Measurements from ENCODE around the gene DENND2D.

The DENND2D gene

DNA sequence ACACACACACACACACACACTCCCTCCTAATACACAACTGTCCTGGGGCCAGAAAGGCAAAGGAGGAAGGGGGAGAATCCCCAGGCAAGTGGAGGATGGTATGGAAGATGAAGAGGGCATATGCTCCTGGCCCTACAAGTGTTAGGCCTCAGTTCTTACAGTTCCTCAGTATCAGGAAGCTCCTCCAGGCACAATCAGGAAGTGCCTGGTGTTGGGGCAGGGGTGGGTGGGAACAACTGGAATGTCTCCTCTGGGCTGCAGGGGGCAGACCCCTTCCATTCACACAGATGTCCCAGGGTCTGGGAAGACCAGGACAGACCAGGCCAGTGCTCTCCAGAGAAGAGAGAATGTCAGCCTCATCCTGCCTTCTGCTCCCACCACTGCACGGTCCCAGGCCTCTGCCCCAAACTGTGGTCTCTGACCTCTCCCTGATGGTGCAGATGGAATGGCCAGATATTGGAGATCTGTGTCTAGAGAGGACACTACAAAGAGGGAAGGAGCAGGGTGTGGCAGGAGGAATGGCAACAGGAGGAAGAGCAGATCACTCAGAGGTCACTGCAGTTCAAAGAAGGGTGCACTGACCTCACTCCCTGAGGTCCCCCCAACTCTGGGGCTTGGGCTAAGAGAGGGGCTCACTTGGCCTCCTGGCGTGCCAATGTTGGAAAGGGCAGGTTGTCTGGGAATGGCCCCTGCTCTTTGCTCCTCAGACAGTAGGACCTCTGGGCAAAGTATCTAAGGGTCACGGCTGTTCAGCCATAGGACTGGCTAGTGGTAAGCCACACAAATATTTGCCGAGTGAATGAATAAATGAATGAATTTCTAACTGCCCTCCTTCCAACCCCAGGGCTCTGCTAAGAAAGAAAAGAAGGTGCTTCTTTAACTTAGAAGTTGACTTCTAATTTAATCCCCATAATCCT is 2.5 kb upstream of the DENND2D start:
- no peak for DNase-seq (ENCODE audit: low spot score)

DNA sequence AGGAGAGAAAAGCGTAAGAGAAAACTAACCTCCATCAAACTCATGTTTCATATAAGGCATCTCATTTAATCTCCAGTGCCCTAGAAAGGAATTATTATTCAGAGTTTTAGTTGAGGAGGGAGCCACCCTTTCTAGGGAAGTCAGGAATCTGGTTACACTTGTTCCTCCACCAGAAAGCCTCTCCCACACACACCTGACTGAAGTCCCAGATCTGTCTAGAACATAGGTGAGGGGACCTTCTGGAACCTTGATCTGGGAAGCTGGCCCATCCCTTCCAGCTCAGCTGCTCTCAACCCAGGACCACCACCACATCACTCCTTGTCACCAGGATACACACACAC is 1.9 kb upstream of the DENND2D start:
- no peak for DNase-seq (ENCODE audit: low spot score)

DNA sequence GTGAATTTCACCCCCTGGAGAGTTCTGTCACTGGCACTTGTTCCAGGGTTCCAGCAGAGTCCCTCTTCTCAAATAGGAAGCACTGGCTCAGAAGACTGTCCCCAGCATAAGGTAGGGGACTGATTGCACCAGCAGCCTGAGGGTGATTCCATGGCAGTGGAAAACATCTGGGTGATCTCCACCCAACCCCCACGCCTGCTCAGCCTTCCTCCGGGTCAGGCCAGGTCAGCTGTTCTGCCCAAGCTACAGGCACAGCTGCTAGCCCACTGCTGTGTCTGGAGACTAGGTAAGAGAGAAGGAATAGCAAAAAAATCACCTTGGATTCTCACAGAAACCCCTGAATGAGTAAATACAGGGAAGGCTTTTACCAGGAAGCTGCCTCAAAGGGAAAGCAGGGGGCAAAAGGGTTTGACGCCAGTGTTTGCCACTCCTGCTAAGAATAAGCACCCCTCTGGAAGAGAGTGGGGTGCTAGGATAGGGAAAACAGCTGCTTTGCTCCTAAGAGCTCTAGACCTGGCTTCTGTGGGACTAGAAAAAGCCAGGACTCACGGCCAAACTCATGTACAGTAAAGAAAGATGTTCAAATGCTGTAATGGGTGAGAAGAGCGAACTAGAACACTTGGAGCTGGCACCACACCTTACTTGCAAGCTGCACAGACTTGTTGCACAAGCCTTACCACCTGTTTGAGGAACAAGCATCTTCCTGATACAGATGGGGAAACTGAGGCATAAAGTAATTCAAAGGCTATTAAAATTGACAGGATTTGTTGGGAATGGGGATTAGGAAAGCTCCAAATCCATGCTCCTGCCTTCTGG is 1.0 kb upstream of the DENND2D start:
- DNase-seq (ENCODE audit: low spot score): no peak

DNA sequence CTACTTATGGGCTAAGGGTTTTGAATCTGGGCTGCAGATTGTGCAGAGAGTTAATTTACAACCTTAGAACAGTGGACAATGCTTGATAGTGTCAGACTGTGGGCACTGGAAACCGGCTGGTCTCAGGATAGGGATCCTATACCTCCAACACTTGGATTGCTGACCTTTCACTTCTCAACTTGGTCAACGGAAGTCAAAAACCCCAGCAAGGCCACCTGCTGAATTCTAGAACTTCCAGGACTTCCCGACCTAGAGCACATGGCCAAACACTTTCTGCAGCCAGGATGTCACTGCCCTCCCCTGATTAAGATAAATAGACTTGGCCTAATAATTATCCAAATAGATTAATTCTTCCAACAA is 336 bp upstream of the DENND2D start:
- no peak for DNase-seq (ENCODE audit: low spot score)

DNA sequence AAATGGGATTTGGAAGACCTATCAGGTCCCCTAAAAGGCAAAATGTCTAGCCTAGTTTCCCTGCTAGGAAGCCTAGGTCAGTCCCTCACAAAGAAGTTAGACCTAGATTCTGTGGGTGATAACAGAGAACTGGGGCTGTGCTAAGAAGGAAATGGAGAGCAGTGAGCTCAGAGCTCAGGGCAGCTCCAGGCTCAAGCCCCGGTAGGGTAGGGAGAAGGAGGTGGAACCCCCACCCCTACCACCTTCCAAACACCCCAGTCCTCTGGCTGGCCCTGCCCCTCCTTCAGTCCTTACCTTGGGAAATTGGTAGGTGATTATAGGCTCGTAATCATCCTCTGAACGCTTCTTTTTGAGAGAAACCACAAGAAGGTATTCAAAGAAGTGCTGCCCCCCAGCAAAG is 1.1 kb downstream of the DENND2D start:
- no peak for DNase-seq (ENCODE audit: low spot score)

DNA sequence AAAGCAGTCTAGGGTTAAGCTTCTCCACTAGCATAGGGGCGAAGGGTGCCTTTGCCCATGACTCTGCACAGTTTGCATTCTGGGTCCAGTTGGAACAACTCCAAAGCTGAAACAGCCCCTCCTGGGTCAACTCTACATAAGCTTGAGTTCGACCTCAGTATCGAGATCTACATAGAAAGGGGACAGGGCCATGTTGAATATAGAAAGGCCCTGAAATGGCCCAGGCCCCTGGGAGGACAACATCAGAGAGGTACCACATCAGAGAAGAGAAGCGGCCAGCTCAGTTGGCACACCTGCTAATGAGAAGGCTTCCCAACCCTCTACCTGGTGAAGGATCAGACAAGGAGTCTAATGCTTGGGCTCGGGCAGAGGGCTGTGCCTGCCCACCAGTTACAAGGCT is 1.6 kb downstream of the DENND2D start:
- no peak for DNase-seq (ENCODE audit: low spot score)

DNA sequence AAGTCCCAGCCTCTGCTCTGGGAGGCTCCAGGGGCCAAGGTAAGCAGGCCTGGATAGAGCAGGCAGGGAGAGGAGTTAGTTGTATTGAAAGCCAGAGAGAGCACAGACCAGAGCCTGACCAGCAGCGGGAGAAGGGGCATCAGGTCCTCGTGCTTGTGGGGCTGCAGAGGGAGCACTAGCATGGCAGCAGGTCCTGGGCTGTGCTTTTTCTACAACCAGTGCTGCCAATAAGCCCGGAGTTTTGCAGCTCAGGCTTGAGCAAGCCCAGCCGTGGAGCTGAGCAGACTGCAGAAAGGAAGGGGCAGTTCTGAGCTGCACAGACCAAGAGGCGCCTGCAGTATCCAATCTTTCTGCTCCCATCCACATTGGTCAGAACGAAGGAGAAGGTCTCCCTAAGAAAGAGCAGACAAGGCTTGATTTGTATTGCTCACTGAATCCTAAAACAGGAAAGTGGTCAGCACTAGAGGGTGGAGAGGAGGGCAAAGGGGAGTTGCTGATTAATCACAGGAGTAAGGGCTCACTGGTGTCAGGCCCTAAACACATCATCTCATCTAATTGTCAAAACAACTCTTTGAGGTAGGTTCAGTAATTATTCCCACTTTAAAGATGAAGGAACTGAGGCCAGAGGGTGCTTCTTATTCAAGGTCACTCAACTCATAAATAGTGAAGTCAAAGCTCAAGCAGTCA is 2.7 kb downstream of the DENND2D start:
- no peak for DNase-seq (ENCODE audit: low spot score)

DNA sequence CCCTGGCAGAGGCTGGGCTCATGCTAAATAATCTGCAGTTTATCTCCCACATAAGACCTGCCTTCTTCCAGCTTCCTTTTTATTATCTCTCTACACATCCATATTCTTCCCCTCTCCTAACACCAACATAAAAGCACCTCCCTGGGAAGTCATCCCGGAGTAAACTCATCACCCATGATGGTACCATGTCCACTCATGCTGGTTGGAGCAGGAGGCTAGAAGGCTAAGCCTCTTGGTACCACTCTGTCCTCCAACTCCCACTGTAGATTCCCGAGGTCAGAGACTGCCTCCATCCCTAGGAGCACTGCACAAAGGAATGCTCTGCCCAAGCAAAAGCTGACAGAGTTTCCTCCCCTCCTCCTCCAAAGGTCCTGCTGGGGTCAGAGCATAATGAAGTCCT is 4.2 kb downstream of the DENND2D start:
- DNase-seq (ENCODE audit: low spot score): no peak

DNA sequence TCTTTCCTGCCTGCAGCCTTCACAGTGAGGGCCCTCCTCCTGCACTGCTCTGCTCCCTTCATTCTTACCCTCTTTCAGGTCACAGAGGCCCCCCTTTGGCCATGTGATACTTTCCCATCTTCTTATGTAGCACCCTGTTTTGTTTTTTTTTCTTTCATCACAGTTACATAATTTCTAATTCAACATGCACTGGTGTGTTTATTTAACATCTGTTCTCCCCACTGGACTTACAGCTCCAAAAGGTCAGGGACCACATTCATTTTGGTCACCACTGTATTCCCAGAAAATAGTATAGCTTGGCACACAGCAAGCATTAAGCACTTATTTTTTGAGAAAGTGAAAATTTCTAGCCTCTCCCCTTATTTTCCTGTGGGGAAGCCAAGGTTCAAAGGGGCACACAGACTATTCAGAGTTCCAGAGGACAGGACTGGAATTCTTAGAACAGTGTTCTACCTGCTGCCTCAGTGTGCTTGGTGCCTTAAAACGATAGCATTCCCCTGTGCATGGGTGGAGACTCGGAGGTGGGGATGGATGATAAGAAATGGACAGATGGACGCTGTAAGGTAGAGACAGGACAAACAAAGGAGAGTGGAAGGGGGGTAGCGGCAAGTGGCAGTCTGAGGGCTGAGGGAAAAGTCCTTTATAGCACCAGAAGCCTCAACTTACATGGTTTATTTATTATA is 5.3 kb downstream of the DENND2D start:
- no peak for DNase-seq (ENCODE audit: low spot score)

DNA sequence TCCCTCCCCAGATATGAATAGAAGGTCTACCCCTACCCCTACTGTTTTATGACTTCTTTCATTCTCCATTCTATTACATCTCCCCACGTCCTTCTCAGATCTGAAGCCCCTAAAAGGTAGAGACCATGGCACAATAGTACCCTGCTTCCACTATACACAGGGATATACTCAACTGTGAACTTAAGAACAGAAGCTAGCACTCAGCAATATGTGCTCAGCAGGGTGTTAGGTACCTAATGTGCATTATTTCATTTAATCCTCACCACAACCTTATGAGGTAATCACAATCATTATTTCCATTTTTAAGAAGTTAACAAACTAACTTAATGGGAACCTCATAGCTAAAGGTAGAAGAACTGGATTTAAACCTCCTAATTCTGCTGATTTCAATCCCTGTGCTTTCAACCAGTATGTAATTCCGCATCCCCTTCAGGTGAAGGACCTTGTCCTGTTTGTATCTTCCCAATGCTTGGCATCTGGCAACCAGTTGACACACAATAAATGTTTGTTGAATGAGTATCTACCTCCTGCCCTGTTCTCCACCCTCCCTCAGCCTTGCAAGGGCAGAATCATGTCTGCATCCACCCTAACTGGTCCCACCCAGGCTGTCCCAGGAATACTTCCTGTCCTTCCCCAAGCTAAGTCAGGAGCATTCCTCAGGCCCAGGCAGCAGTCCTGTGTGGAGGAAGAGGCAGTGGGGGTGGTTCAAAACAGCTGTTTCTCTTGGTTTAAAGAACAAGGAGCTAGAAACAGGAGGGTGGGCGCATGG is 6.5 kb downstream of the DENND2D start:
- DNase-seq (ENCODE audit: low spot score): peak; percentile 35

DNA sequence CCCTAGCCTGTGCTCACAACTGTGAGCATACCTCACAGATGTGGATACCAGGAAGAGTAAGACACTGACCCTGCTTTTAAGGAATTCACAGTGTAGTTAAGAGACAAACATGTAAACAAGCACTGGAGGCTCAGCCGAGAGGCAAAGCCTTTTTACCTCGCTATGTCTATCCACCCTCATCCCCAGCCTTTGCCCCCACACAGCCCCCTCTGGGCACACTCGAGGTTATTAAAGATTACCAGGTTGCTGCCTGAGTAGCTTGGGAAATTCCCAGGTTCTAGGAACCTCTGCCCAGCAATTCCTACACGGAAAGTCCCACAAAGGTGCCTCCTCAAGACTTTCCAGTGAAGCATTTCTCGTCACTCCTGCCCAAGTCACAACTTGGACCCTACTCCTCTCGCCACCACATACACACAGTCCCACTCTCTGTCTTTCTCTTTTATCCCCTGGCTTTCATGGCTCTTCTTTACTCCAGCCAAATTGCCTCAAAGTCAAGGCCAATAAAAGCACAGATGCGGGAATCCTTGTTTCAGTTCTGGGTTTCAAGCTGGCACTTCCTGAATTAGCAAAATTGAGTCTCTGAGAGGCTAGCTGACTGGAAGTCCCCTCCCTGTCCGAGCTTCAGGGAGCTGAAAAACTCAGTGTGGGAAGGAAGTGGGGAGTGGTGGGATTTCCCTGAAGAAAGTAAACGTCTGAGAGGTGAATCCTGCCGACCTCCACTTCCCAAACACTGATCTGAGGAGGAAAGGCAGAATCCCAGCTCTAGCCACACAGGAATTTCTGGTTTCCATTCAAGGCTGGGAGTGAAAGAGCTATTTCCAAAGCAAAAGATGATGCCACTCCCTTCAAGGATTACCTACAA is 7.6 kb downstream of the DENND2D start:
- DNase-seq (ENCODE audit: low spot score): no peak

DNA sequence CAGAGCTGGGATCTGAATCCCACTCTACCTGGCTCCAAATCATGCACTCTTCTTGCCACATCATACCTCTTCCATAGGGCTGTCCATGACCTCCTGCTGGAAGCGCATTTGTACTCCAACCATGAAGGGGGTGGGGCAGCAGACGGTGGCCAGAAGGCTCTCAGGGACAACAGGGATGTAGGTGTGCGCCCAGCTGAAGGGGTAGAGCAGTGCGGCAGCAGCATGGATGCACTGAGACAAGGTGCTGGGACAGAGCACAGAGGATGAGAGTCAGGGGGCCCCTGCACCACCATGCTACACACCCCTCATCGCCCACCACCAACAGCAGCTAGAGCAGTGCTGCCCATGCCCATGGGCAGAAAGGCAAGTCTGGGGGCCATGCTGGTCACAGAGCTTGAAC is 8.4 kb downstream of the DENND2D start:
- DNase-seq (ENCODE audit: low spot score): no peak

DNA sequence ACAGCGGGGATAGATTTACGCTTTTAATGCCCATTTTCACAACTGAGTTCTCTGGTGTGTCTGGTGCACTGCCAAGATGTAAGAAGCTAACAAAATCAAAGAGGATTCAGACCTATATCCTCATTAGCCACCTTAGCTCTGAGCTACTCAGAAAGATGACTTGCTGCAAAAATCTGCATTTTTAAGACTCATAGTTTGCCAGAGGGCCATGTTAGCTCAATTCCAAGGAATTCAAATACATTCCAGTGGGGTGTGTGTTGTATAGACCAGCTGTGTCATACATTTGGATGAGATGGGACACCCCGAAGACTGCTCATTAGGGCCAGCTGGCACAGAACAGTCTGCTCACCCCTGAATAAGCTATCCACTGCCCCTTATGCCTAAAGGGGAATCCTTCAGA is 8.9 kb downstream of the DENND2D start:
- DNase-seq (ENCODE audit: low spot score): peak; percentile 93

DNA sequence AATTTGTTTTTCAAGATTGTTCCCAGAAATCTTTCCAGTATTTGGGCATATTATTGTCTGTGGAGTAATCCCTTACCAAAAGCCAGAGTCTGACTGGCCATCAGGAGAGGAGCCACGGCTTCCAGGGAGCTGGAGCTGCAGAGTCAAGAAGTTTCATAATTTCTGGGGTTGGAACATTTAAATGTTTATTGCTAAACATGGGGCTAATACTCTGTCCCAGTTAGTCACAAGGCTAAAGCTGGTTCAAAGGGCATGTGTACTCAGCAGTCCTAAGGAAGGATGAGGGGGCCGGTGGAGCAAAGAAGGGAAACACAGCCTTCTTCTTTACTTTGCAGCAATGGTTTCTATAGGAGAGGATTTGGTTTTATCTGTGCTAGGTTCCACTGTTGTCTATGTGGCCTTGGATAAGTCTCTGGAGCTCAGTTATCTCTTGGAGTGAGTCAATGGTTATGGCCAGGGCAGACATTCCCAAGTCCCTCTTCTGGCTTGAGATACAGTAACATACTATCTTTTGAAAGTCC is 9.5 kb downstream of the DENND2D start:
- peak; percentile 58 for DNase-seq (ENCODE audit: low spot score)

DNA sequence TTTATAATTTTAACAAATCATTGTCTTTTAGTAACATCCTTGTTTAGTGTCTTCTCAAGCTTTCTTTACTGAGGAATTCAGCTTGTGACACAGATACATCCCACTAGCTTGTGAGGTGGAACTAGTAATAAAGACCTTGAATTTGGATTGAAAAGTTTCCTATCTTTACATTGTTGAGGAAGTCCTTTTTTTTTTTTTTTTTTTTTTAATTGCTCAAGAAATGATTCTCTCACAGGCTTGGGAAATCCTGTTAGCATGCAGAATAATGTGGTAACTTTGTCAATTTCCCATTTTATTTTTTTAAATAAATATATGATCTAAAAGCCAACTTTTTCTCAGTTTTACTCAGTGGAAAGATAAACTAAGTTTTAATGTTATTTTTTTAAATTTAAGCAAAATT is 15.8 kb downstream of the DENND2D start:
- no peak for DNase-seq (ENCODE audit: low spot score)

DNA sequence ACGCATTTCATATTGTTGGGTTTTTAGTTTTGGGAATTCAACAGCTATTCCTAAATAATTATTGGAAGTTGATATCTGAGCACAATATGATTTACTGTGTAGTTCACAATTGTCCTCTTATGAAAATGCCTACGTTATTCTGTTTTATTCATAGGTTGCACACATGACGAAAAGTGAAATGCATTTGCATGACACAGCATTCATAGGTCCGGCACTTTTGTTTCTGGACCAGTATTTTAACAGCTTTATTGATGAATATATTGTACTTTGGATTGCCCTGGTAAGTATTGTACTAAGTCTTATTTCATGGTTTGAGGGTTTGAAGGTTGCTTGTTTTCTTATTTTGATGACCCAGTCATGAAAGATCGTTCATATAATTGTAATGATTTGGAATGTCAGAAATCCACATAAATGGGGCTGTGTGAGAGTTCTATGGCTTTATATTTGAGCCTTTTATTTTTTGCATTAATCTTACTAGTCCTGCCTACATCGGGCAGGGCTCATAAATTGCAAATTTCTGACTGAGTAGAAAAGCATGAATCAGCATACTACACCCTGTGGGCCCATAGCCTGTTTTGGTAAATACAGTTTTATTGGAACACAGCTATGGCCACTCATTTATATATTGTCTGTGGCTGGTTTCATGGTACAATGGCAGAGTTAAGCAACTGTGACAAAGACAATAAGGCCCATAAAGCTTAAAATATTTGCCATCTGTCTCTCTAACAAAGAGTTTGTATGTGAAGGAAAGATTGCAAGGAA is 17.0 kb downstream of the DENND2D start:
- DNase-seq (ENCODE audit: low spot score): no peak

DNA sequence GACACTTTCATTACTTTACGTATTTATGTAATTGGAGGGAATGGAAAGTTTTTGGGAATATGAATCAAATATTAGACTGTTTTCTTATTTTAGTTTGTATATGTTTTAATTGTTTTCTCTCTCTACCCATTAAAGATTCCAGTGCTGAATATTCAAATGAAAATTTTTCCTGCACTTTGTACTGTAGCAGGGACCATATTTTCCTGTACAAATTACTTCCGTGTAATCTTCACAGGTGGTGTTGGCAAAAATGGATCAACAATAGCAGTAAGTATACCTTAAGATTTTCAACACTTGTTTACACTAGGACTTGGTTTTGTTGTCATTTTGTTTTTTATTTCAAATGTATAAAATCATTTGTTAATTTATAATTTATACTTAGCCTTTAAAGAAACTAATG is 18.4 kb downstream of the DENND2D start:
- no peak for DNase-seq (ENCODE audit: low spot score)

DNA sequence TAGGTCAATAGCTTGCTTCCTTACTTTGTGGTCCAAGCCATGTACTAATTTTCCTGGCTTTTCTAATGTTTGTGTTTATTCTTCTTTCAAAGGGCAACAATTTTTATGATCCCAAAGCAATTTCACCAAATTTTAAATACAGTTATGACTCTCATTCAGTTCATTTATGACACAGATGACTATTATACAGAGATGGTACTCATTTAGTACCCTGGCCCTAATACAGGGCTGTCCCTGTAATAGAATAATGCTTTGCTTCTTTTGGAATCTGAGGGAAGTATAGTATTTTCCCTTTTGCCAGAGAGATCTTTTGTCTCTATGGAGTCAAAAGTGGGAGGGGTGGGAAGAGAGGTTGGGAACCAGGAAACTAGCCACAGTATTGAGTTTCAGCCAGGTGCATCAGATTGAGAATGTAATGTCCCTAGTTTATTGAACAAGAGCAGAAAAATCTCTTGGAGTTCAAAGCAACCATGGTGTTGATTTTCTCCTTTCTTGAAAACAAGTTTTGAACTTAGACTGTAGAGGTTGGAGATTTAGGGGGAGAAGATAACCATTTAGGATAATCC is 20.4 kb downstream of the DENND2D start:
- DNase-seq (ENCODE audit: low spot score): no peak

DNA sequence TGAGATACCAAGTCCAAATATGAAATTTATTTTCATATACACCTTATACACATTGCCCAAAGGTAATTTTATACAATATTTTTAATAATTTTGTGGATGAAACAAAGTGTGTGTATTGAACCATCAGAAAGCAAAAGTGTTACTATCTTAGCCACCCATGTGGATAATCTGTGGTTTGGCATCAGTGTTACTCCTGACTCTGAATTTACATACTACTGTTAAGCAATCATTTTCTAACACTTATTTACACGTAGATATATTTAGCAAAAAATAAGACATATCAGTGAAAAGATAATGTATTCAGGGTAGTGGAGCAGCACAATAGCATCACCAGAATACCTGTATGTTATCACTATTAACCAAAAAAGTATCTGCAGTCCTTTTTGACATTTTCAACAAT is 23.8 kb downstream of the DENND2D start:
- DNase-seq (ENCODE audit: low spot score): no peak
